OCI-LY1 (cell line): Measurements from ENCODE around the gene FHOD3.

Experiments
- CTCF ChIP-seq: fragments of 200-600 bp; sonication (generic), shearing (Covaris generic); IDR thresholded peaks from 2 replicates; pipeline ENCODE4 v1.5.1; 2017; ENCODE audit warnings: mild to moderate bottlenecking, antibody characterized with exemption, low read length, moderate library complexity, mixed read lengths
- EZH2 ChIP-seq: fragments of 200-600 bp; sonication (generic), shearing (Covaris generic); IDR thresholded peaks from 2 replicates; pipeline ENCODE4 v1.8.0; 2017; ENCODE audit warnings: borderline replicate concordance, mixed run types, mild to moderate bottlenecking, antibody characterized with exemption, low read length, moderate library complexity, mixed read lengths

- TF ChIP-seq CTCF: no peak
- no peak for TF ChIP-seq EZH2
Measured at GRCh38 chr18:36449451-36449850, 151.9 kb downstream of the FHOD3 start.
